Testis (tissue), 3 donors: ENCODE results near the gene TTLL12. TPM values are rescaled to one million over a fixed set of nuclear protein-coding genes. Genes with fewer than 3 reads are reported as not detected.

Source experiments
- DNase-seq: peaks from one replicate; pipeline ENCODE4 v3.0.0-alpha.2; 2019
- H3K27ac ChIP-seq, 2 donors: fragments of 200-600 bp; sonication (generic); one replicate each; pipeline ENCODE4 v1.5.1; 2019
- H3K27me3 ChIP-seq: fragments of 200-600 bp; sonication (generic); one replicate; pipeline ENCODE4 v1.5.1; 2019
- H3K36me3 ChIP-seq: fragments of 200-600 bp; sonication (generic); one replicate; pipeline ENCODE4 v1.5.1; 2017; ENCODE audit warnings: low read depth; ENCODE audit errors: missing control alignments
- H3K4me1 ChIP-seq: fragments of 200-600 bp; sonication (generic); one replicate; pipeline ENCODE4 v1.5.1; 2019
- H3K4me3 ChIP-seq, 2 donors: fragments of 200-600 bp; sonication (generic); one replicate each; pipeline ENCODE4 v1.5.1; 2017 to 2019
- H3K9me3 ChIP-seq: fragments of 200-600 bp; sonication (generic); one replicate; pipeline ENCODE4 v1.5.1; 2017
- POLR2A ChIP-seq: fragments of 450-650 bp; IDR thresholded peaks from one replicate; pipeline ENCODE4 v1.6.1; 2017; ENCODE audit warnings: antibody characterized with exemption, mild to moderate bottlenecking, moderate library complexity
- WGBS, 2 donors: methylation state at CpG; one replicate each; pipeline ENCODE4 v1.1.5; 2018; 5-methylcytosine and 5-hydroxymethylcytosine counted together
- intact Hi-C: fragments of 100-400 bp; cut with DNase I; formaldehyde crosslinking; loops from one replicate; pipeline ENCODE4 v1.15.1; 2023; ENCODE audit warnings: low total_unique reads
- polyA plus RNA-seq: library from polyadenylated mRNA; stranded (reverse); fragments of 350-450 nt; fragmentation: Illumina TruSeq; extraction: RNeasy Lipid Tissue Mini Kit (QIAGEN cat#74804); gene quantifications from one replicate; pipeline ENCODE4 v1.2.3, GENCODE V29; 2014; ENCODE audit warnings: low read depth, low replicate concordance; ENCODE audit not compliant: insufficient read depth
- total RNA-seq, 2 donors: library from RNA; depleted of rRNA; stranded (reverse); fragments of >200 nt; gene quantifications; one replicate each; pipeline ENCODE4 v1.2.3, GENCODE V29; 2016
- TF ChIP-seq, protein P1 (sequence below), 3 experiments: fragments of 450-650 bp in 2 of 3; fragments of 200-600 bp in 1 of 3; sonication (generic) in 1 of 3; IDR thresholded peaks; one replicate each; pipeline ENCODE4 v1.5.1; 2016 to 2019; ENCODE audit warnings: antibody characterized with exemption in 3 of 3, mild to moderate bottlenecking in 2 of 3, moderate library complexity in 1 of 3

Gene TTLL12
- total and polyA plus RNA-seq, 3 donors from 2014 or later = 62.0 to 175 (median 111) TPM

DNA sequence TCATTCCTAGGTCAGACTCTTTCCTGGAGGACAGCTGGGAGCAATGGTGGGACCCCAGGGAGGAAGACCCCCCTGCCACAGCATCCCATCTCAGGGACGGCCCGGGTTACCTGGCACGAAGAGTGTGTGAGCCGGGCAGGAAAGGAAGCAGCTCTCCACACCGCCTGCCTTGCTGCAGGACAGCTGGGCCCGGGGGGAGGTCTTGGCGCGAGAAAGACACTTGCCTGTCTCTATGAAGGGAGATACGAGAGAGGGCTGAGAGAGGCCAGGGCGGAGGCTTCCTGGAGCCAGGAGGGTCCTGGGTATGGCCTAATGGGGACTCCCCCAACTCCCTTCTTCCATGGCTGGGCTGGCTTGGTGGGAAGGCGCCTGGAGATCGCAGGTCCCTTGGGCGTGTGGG lies 36.1 kb upstream of the TTLL12 start:
- DNase-seq = no peak
- Histone ChIP-seq H3K9me3 (no peaks in the 10 kb centered on the region), H3K36me3 (no peaks in the 10 kb centered on the region), H3K27me3 (no peaks in the 10 kb centered on the region), H3K4me1 (peaks cover 39% of the 10 kb centered on the region), H3K4me3 (no peak overlapping the region), H3K27ac (no peak overlapping the region)
- TF ChIP-seq POLR2A = no peak
- TF ChIP-seq, protein P1, sequence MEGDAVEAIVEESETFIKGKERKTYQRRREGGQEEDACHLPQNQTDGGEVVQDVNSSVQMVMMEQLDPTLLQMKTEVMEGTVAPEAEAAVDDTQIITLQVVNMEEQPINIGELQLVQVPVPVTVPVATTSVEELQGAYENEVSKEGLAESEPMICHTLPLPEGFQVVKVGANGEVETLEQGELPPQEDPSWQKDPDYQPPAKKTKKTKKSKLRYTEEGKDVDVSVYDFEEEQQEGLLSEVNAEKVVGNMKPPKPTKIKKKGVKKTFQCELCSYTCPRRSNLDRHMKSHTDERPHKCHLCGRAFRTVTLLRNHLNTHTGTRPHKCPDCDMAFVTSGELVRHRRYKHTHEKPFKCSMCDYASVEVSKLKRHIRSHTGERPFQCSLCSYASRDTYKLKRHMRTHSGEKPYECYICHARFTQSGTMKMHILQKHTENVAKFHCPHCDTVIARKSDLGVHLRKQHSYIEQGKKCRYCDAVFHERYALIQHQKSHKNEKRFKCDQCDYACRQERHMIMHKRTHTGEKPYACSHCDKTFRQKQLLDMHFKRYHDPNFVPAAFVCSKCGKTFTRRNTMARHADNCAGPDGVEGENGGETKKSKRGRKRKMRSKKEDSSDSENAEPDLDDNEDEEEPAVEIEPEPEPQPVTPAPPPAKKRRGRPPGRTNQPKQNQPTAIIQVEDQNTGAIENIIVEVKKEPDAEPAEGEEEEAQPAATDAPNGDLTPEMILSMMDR (IDR thresholded peaks at IDR 0.05) = no peak
- intact Hi-C loops = no loop called here
- WGBS, 2 donors = 73% methylated on average over 13 of the region's 13 CpGs; no CpG with 5 or more reads in 1 of the 2 donors

DNA sequence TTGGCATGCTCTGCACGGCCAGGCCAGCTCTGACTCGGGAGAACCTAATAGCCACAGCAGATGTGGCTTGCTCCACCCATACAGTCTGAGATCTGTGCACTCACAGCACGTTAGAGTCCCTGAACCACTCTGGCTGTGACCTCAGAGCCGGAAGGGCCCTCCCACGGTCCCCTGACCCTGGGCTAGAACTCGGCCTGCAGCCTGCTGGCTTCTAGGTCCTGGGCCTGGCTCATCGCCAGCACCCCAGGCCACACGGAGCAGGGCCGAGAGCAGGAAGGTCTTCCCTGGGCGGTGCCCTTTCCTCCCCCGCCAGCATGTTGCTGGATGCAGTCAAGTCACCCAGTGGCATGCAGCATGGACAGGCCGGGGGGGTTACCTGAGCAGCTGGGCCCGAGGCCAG lies 35.3 kb upstream of the TTLL12 start:
- Histone ChIP-seq H3K27ac (no peak overlapping the region), H3K27me3 (no peaks in the 10 kb centered on the region), H3K4me3 (no peak overlapping the region), H3K4me1 (peaks cover 33% of the 10 kb centered on the region), H3K9me3 (no peaks in the 10 kb centered on the region), H3K36me3 (no peaks in the 10 kb centered on the region)
- TF ChIP-seq POLR2A = no peak
- TF ChIP-seq, protein P1 (IDR thresholded peaks at IDR 0.05) = no peak
- WGBS, 2 donors = 18 to 54% methylated on average over 2 to 13 of the region's 13 CpGs
- intact Hi-C loops = no loop called here
- peak; percentile 75 for DNase-seq

DNA sequence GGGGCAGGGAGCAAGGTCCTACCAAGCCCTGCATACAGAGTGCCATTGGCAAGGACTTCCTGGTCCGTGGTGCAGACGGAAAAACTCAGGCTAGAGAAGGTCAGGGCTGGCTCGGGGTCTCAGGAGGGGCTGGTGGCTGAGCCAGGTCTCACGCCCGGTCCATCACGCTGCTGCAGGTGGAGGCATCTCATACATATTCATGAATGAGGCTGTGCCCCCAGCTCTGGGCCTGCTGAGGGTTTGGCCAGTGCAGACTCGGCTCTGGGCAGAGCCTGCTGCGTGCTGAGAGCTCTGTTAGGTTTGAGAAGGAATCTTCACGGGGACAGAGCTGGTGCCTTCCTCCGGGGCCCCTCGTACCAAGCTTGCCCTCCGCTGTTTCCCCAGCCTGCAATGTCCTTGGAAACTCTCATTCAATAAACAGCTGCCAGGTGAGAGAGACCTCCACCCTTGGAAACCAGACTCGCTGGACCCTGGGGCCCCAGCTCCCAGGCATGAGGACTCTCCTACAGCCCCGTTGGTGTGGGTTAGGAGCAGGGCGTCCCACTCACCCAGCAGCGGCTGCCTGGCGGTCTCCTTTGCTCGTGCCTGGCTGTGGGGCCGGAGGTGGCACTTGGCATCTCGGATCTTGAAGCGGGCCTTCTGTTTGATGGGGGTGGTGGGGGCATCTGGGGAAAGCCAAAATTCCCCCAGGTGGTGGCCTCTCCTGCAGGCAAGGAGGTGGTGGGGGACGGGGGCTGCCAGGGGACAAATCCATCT lies 33.9 kb upstream of the TTLL12 start:
- intact Hi-C loops = no loop called here
- 80 to 94% methylated on average over 1 to 22 of the region's 22 CpGs for WGBS, 2 donors

DNA sequence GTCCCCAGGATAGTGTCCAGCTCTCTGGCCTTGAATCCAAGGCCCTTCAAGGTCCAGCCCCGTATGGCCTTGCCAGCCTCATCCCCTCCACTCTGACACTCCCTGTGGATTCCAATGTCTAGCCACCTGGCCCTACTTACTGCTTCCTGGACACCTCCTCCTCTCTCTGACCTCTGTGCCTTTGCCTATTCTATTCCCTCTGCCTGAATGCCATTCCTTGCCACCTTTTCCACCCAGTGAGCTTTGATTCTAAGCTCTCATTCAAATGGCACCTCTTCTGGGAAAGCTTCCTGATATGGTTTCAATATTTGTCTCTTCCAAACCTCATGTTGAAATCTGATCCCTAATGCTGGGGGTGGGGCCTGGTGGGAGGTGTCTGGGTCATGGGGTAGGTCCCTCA lies 31.9 kb upstream of the TTLL12 start:
- WGBS, 2 donors = 31 to 57% methylated on average over 1 of the region's 1 CpG
- intact Hi-C loops = no loop called here
- no peaks in the 10 kb centered on the region for H3K27me3 ChIP-seq
- no peak overlapping the region for H3K27ac ChIP-seq
- no peaks in the 10 kb centered on the region for H3K9me3 ChIP-seq
- H3K4me1 ChIP-seq = peaks cover 20% of the 10 kb centered on the region
- no peaks in the 10 kb centered on the region for H3K36me3 ChIP-seq
- TF ChIP-seq, protein P1 (IDR thresholded peaks at IDR 0.05) = no peak
- no peak for TF ChIP-seq POLR2A
- no peak overlapping the region for H3K4me3 ChIP-seq
- no peak for DNase-seq

More for the DNA sequence above, 33.9 kb upstream of the TTLL12 start:
- Histone ChIP-seq H3K9me3 (no peaks in the 10 kb centered on the region), H3K36me3 (no peaks in the 10 kb centered on the region), H3K27me3 (no peaks in the 10 kb centered on the region), H3K4me3 (no peak overlapping the region), H3K4me1 (peaks cover 20% of the 10 kb centered on the region), H3K27ac (no peak overlapping the region)
- no peak for TF ChIP-seq POLR2A
- TF ChIP-seq, protein P1 (IDR thresholded peaks at IDR 0.05) = no peak
- no peak for DNase-seq
